ENCODE measurements around the gene AHCY.

Gene AHCY

GRCh38 chr20:34311118-34312023 lies 8.2 kb upstream of the AHCY start:
- DNase-seq (ENCODE audit: low read depth) = no peak
- TF ChIP-seq CTCF (IDR thresholded peaks at IDR 0.05; ENCODE audit: low read length, missing control alignments) = peak; percentile 18
- no peak overlapping the region for H3K4me3 ChIP-seq (replicated peaks; ENCODE audit: low read depth, low read length)

GRCh38 chr20:34310481-34311117 lies 7.4 kb upstream of the AHCY start:
- DNase-seq (ENCODE audit: low read depth) = no peak
- no peak overlapping the region for H3K4me3 ChIP-seq (replicated peaks; ENCODE audit: low read depth, low read length)
- no peak for TF ChIP-seq CTCF (IDR thresholded peaks at IDR 0.05; ENCODE audit: low read length, missing control alignments)

GRCh38 chr20:34309691-34310090 lies 6.5 kb upstream of the AHCY start:
- H3K4me3 ChIP-seq (replicated peaks; ENCODE audit: low read depth, low read length) = no peak overlapping the region
- no peak for TF ChIP-seq CTCF (IDR thresholded peaks at IDR 0.05; ENCODE audit: low read length, missing control alignments)
- no peak for DNase-seq (ENCODE audit: low read depth)

- TF ChIP-seq CTCF (IDR thresholded peaks at IDR 0.05; ENCODE audit: low read length, missing control alignments) = no peak
- no peak overlapping the region for H3K4me3 ChIP-seq (replicated peaks; ENCODE audit: low read depth, low read length)
- DNase-seq (ENCODE audit: low read depth) = no peak
Observed at GRCh38 chr20:34305333-34306230, 2.4 kb upstream of the AHCY start.

- peak; percentile 31 for DNase-seq (ENCODE audit: low read depth)
- TF ChIP-seq CTCF (IDR thresholded peaks at IDR 0.05; ENCODE audit: low read length, missing control alignments) = no peak
- H3K4me3 ChIP-seq (replicated peaks; ENCODE audit: low read depth, low read length) = peak overlapping the region; percentile 88
Observed at GRCh38 chr20:34302312-34302722, 838 bp downstream of the AHCY start.

GRCh38 chr20:34301587-34302311 lies 1.4 kb downstream of the AHCY start:
- H3K4me3 ChIP-seq (replicated peaks; ENCODE audit: low read depth, low read length) = peak overlapping the region; percentile 88
- no peak for DNase-seq (ENCODE audit: low read depth)
- TF ChIP-seq CTCF (IDR thresholded peaks at IDR 0.05; ENCODE audit: low read length, missing control alignments) = no peak

All from fibroblast of pulmonary artery (primary cell).